ENCODE measurements around the gene VASH2.
"Not testable (repeated sequence)": the region's sequence is repeated elsewhere in the genome, so short reads cannot be mapped to it uniquely, and the experiment has no call there.

VASH2 gene

GRCh38 chr1:212950243-212951125 is at the start of gene VASH2:
VASH2 (plus strand) TSS chr1:212950541; CDS start chr1:212951543, 1,002 bp downstream.
- DNase-seq, result peak; percentile 53

GRCh38 chr1:212901290-212901689 is 49.1 kb upstream of the VASH2 start:
- no peak for DNase-seq

- DNase-seq, result no peak
Observed at GRCh38 chr1:212902054-212902453, 48.3 kb upstream of the VASH2 start.

- DNase-seq, result no peak
Observed at GRCh38 chr1:212903664-212904063, 46.7 kb upstream of the VASH2 start.

- DNase-seq, result not testable (repeated sequence)
Observed at GRCh38 chr1:212908071-212908470, 42.3 kb upstream of the VASH2 start.

GRCh38 chr1:212908971-212909370 is 41.4 kb upstream of the VASH2 start:
- DNase-seq, result no peak

GRCh38 chr1:212909652-212910063 is 40.7 kb upstream of the VASH2 start:
- no peak for DNase-seq

- not testable (repeated sequence) for DNase-seq
Observed at GRCh38 chr1:212910213-212910612, 40.1 kb upstream of the VASH2 start.

- not testable (repeated sequence) for DNase-seq
Observed at GRCh38 chr1:212913638-212914037, 36.7 kb upstream of the VASH2 start.

- DNase-seq, result not testable (repeated sequence)
Observed at GRCh38 chr1:212914110-212914509, 36.2 kb upstream of the VASH2 start.

- DNase-seq, result no peak
Observed at GRCh38 chr1:212914789-212915188, 35.6 kb upstream of the VASH2 start.

- no peak for DNase-seq
Observed at GRCh38 chr1:212915245-212916091, 34.9 kb upstream of the VASH2 start.

- DNase-seq, result no peak
Observed at GRCh38 chr1:212916481-212917133, 33.7 kb upstream of the VASH2 start.

GRCh38 chr1:212917134-212917485 is 33.2 kb upstream of the VASH2 start:
- no peak for DNase-seq

GRCh38 chr1:212917858-212918257 is 32.5 kb upstream of the VASH2 start:
- no peak for DNase-seq

- no peak for DNase-seq
Observed at GRCh38 chr1:212918824-212919223, 31.5 kb upstream of the VASH2 start.

GRCh38 chr1:212920246-212920645 is 30.1 kb upstream of the VASH2 start:
- no peak for DNase-seq

- no peak for DNase-seq
Observed at GRCh38 chr1:212920896-212921295, 29.4 kb upstream of the VASH2 start.

GRCh38 chr1:212922016-212922415 is 28.3 kb upstream of the VASH2 start:
- no peak for DNase-seq

GRCh38 chr1:212926372-212926771 is 24.0 kb upstream of the VASH2 start:
- no peak for DNase-seq

- DNase-seq, result no peak
Observed at GRCh38 chr1:212928323-212929291, 21.7 kb upstream of the VASH2 start.

Data from NCI-H187 treated with DMSO at 0.1 percent for 48 hours (cell line).